Measurements from ENCODE around the gene STPG2.

- no peak for TF ChIP-seq CTCF (IDR thresholded peaks at IDR 0.05; ENCODE audit: low read length)
- no peak for TF ChIP-seq EZH2 (optimal IDR thresholded peaks at IDR 0.05; ENCODE audit: low read depth, low read length)
- TF ChIP-seq EZH2phosphoT487 (IDR thresholded peaks at IDR 0.05; ENCODE audit: low read length): no peak
These were observed 314.6 kb downstream of the STPG2 start for GRCh38 chr4:97828646-97829045.
